ENCODE results near the gene PIK3CD. TPM values are rescaled to one million over a fixed set of nuclear protein-coding genes. Genes with fewer than 3 reads are reported as not detected.

PIK3CD gene
- total RNA-seq, 1 donor = 3.0 TPM

DNA sequence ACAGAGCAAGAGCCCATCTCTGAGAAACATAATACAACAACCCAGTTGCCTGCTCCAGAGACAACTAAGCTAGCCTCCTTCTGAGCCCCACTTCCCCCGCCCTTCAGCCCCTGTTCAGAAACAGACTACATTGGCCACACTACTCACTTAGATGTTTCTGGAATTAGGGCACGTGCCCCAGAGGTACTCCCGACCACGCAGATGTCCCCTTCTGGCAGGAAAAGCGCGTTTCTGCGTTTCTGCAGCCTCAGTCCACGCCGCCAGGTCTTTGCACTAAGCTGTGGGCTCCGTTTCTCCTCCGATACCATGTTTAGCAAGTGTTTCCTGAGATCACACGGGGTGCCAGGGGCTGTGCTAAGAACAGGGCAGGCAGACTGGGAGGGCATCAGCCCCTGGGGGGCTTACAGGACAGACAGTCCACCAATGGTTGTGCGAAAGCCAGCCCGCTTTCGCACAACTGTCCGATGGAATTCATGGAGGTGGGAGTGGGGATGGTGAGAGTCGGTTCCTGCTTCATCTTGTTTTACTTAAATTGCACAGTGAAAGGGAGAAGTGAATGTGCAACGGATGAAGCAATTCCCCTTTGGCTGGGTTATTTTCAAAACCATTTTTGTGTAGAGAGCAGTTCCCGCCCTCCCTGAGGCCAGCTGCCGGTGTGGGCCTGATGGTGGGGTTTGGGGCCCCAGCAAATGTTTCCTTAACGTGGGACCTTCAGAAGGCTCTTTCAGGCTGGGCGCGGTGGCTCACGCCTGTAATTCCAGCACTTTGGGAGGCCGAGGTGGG lies 2.7 kb downstream of the PIK3CD start:
- no peak for DNase-seq (ENCODE audit: low read depth)
- TF ChIP-seq CTCF (IDR thresholded peaks at IDR 0.05; ENCODE audit: insufficient read depth, low read length) = no peak
- no peak overlapping the region for H3K4me3 ChIP-seq (ENCODE audit: low read depth, low read length)

DNA sequence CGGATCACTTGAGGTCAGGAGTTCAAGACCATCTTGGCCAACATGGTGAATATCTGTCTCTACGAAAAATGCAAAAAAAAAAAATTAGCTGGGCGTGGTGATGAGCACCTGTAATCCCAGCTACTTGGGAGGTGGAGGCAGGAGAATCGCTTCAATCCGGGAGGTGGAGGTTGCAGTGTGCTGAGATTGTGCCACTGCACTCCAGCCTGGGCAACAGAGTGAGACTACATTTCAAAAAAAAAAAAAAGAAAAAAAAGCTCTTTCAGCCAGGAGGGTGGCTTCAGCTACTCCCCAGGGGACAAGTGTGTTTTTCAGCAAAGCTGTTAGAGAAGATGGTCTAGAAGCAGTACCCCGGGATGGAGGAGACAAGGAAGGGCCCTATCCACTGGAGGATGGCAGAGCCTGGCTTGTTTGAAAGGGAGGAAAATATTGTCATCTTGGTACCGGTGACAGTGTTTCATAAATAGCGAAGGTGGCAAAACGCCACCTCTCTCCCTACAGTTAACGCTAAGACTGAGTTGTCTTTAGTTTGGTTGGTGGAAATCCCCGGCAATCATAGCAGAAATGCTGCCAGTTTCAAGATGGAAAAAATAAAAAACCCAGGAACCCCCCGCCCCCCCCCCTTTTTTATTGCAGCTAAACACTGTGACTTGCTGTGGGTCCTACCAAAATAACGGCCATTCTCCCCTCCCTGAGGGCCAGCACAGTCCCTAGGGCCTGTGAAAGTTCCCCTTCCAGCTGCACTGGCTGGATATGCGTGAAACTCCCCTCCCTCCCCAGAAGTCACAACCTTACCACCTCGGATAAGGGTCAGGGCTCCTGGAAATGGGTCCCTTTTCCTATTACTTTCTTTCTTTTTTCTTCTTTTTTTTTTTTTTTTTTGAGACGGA lies 3.5 kb downstream of the PIK3CD start:
- no peak overlapping the region for H3K4me3 ChIP-seq (ENCODE audit: low read depth, low read length)
- DNase-seq (ENCODE audit: low read depth) = no peak
- no peak for TF ChIP-seq CTCF (IDR thresholded peaks at IDR 0.05; ENCODE audit: insufficient read depth, low read length)

GRCh38 chr1:9655836-9656235 lies 4.3 kb downstream of the PIK3CD start:
- no peak overlapping the region for H3K4me3 ChIP-seq (ENCODE audit: low read depth, low read length)
- DNase-seq (ENCODE audit: low read depth) = no peak
- TF ChIP-seq CTCF (IDR thresholded peaks at IDR 0.05; ENCODE audit: insufficient read depth, low read length) = no peak

DNA sequence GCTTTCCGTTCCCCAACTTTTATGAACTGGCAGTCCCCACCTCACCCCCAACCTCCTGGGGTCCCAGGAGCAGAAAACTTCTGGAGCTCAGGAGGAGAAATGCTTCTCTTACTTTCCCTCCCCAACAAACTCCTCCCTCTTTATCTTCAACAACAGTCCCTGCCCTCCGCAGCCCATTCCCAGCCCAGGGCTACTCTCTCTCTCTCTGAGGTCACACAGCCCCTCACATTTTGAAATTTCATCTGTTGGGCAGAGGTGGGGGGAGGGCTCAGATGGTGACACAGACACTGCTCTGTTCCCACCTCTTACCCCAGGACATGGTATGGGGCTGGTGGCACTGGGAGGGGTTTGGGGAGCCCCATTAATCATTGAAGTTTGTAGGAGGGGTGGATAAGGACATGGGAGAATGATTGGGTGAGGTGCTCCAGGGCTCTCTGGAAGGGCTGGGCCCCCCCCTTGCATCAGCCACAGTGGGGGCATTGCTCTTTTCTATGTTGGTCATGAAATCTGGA lies 6.0 kb downstream of the PIK3CD start:
- DNase-seq (ENCODE audit: low read depth) = no peak
- no peak for TF ChIP-seq CTCF (IDR thresholded peaks at IDR 0.05; ENCODE audit: insufficient read depth, low read length)
- H3K4me3 ChIP-seq (ENCODE audit: low read depth, low read length) = no peak overlapping the region

DNA sequence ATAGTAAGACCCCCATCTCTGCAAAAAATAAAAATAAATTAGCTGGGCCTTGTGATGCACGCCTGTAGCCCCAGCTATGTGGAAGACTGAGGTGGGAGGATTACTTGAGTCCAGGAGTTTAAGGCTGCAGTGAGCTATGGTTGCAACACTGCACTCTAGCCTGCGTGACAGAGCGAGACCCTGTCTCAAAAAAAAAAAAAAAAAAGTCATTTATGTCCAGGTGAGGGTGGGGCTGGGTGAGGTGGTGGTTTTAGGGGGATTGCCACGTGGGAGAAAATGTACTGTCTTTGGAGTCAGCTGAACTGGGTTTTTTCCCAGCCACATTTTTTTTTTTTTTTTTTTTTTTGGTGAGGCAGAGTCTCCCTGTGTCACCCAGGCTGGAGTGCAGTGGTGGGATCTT lies 6.7 kb downstream of the PIK3CD start:
- no peak overlapping the region for H3K4me3 ChIP-seq (ENCODE audit: low read depth, low read length)
- DNase-seq (ENCODE audit: low read depth) = no peak
- no peak for TF ChIP-seq CTCF (IDR thresholded peaks at IDR 0.05; ENCODE audit: insufficient read depth, low read length)

DNA sequence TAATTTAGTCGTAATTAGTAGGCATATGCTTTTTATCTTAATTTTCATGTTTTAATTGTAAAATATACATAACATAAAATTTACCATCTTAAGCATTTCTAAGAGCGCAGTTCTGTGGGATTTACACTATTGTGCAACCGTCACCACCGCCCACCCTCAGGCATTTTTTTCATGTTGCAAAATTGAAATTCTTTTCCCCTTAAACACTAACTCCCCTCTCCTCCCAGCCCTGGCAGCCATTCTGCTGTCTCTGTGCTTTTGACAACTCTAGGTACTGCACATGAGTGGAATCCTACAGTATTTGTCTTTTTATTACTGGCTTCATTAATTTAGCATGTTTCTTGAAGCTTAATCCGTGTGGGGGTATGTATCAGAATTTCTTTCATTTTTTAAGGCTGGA lies 7.8 kb downstream of the PIK3CD start:
- H3K4me3 ChIP-seq (ENCODE audit: low read depth, low read length) = no peak overlapping the region
- DNase-seq (ENCODE audit: low read depth) = peak; percentile 77
- no peak for TF ChIP-seq CTCF (IDR thresholded peaks at IDR 0.05; ENCODE audit: insufficient read depth, low read length)
